Stimulated activated naive B cell treated with anti-CD40 and anti-IgM and Interleukin-4, amounts not matched to agents 10 μg/mL and 1 μg/mL and 100 μg/mL, for 72 hours (primary cell): ENCODE data around the gene KCNQ2.

Experiments used
- ATAC-seq, 2 donors: fragments of 150-1000 bp; cut with Tn5 transposase; replicated peaks; 2 replicates each; pipeline ENCODE4 v1.10.0; 2021; ENCODE audit warnings: moderate library complexity in 1 of 2
- DNase-seq: peaks from one replicate; pipeline ENCODE4 v3.0.0; 2021
- H3K27ac Mint-ChIP-seq: one replicate; pipeline ENCODE4 v1.8.0; 2022; ENCODE audit warnings: mild to moderate bottlenecking, mixed read lengths
- H3K27me3 Mint-ChIP-seq, 2 donors: one replicate each; pipeline ENCODE4 v1.8.0; 2022; ENCODE audit warnings: mixed read lengths in 2 of 2
- H3K36me3 Mint-ChIP-seq, 2 donors: one replicate each; pipeline ENCODE4 v1.8.0; 2022; ENCODE audit warnings: mixed read lengths in 2 of 2, mild to moderate bottlenecking in 1 of 2
- H3K4me1 Mint-ChIP-seq, 2 donors: one replicate each; pipeline ENCODE4 v1.8.0; 2022; ENCODE audit warnings: mixed read lengths in 2 of 2, mild to moderate bottlenecking in 1 of 2
- H3K4me3 Mint-ChIP-seq, 2 donors: one replicate each; pipeline ENCODE4 v1.8.0; 2022; ENCODE audit warnings: mild to moderate bottlenecking in 2 of 2, mixed read lengths in 2 of 2, moderate library complexity in 1 of 2
- H3K9me3 Mint-ChIP-seq, 2 donors: one replicate each; pipeline ENCODE4 v1.8.0; 2022; ENCODE audit warnings: mixed read lengths in 2 of 2, mild to moderate bottlenecking in 1 of 2

The KCNQ2 gene

GRCh38 chr20:63406617-63407245, 65.7 kb downstream of the KCNQ2 start:
- ATAC-seq = no peak
- DNase-seq = no peak
- no peaks in the 10 kb centered on the region for H3K9me3 Mint-ChIP-seq
- H3K4me3 Mint-ChIP-seq = no peak overlapping the region
- H3K36me3 Mint-ChIP-seq = no peaks in the 10 kb centered on the region
- no peaks in the 10 kb centered on the region for H3K4me1 Mint-ChIP-seq
- no peak overlapping the region for H3K27ac Mint-ChIP-seq
- H3K27me3 Mint-ChIP-seq = peaks cover 4 to 10% of the 10 kb centered on the region in 2 donors

- Mint-ChIP-seq H3K27ac (no peak overlapping the region), H3K27me3 (peaks cover 3 to 6% of the 10 kb centered on the region in 2 donors), H3K36me3 (no peaks in the 10 kb centered on the region), H3K4me3 (no peak overlapping the region), H3K4me1 (no peaks in the 10 kb centered on the region), H3K9me3 (no peaks in the 10 kb centered on the region)
- no peak for DNase-seq
- ATAC-seq = no peak
Measured at GRCh38 chr20:63406011-63406410, 66.4 kb downstream of the KCNQ2 start.

DNA sequence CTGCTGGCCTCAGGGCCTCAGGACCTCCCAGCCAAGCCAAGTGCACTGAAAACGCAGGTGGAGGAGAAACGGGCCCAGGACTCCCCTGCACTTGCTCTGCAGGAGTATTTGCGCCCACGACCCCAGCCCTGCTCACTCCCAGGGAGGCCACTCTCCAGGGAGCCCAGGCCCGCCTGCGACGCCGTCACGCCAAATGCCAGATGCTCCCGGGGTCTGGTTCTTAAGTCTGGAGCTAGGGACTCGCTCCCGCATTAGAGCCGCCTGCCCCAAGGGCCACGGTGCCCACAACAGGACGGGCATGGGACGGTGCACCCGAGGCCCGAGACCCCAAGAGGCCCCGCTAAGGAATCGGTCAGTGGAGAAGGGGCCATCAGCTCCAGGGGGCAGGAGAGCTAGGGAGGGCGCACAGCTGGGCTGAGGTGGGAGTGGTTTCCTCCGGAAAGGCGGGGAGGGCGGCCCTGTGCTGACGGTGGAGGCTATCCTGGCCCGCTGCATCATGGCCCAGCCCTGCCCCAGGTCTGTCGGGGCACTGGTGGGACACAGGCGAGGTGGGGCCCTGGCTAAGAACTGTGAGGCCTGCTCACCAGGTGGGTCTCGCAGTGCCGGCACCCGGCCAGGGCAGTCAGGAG, 67.2 kb downstream of the KCNQ2 start:
- Mint-ChIP-seq H3K9me3 (no peaks in the 10 kb centered on the region), H3K4me3 (no peak overlapping the region), H3K27ac (no peak overlapping the region), H3K36me3 (no peaks in the 10 kb centered on the region), H3K27me3 (peaks cover 0 to 6% of the 10 kb centered on the region in 2 donors), H3K4me1 (no peaks in the 10 kb centered on the region)
- ATAC-seq (no peak), DNase-seq (no peak)

DNA sequence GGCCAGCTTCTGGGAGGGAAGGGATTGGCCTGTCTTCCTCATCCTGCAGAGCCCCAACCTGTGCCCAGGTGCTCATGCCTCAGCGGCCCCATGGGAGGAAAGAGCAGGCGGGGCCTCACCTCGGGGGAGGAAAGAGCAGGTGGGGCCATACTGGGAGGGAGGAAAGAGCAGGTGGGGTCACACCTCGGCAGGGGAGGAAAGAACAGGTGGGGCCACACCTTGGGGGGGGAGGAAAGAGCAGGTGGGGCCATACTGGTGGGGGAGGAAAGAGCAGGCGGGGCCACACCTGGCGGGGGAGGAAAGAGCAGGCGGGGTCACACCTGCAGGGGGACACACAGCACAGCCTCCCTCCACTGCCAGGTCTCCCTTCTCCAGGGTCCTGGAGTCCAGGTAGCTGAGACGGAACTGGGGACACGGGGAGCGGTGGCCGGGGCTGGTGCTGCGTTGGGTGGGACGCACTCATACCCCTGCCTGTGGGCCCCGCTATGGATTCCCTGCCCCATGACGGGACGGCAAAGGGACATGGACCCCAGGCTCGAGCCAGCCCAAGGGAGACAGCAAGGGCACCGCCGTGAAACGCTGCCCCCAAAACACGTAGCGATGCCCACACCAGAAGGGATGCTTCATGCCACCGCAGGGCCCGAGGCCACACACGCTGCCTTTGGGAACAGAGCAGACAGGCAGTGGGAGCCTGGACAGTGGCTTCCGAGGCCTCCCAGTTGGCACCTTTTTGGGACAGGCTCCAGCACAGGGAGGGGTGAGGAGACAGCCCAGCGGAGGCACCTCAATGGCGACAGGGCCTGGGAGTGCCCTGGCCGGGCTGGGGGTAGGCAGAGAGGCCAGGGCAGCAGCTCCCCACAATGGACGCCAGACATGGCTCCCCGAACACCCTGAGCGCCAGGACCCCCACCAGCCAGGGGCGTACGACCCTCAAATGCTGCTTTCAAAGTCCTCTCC, 68.0 kb downstream of the KCNQ2 start:
- no peak overlapping the region for H3K4me3 Mint-ChIP-seq

DNA sequence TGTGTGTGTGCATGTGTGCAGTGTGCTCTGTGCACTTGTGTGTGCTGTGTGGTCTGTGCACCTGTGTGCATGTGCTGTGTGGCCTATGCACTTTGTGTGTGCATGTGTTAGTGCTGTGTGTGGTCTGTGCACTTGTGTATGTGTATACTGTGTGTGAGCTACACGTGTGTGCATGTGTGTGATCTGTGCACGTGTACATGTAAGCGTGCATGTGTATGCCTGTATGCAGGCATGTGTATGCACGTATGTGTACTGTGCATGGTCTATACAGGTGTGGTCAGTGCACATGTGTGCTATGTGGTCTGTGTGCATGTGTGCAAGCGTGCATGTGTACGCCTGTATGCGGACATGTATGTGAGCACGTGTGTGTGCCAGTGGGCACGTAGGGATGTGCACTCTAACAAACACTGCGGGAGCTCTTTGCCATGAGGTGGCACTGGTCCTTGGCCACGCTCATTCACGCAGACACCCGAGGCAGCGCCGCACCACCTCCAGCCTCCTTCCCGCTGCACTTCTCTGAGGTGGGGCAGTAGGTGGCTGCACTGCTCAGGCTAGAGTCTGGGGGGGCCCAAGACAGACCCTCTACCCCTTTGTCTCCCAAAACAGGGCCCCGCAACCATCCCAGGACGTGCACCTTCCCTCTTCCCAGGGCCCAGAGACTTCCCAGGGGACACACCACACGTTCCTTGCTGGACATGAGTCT, 68.9 kb downstream of the KCNQ2 start:
- H3K4me1 Mint-ChIP-seq = no peaks in the 10 kb centered on the region
- no peak for DNase-seq
- H3K27me3 Mint-ChIP-seq = peaks cover 0 to 10% of the 10 kb centered on the region in 2 donors
- no peak overlapping the region for H3K4me3 Mint-ChIP-seq
- no peak for ATAC-seq
- H3K36me3 Mint-ChIP-seq = no peaks in the 10 kb centered on the region
- H3K9me3 Mint-ChIP-seq = no peaks in the 10 kb centered on the region
- no peak overlapping the region for H3K27ac Mint-ChIP-seq

More for the DNA sequence above, 68.0 kb downstream of the KCNQ2 start:
- Mint-ChIP-seq H3K36me3 (no peaks in the 10 kb centered on the region), H3K9me3 (no peaks in the 10 kb centered on the region), H3K27ac (no peak overlapping the region), H3K27me3 (peaks cover 0 to 9% of the 10 kb centered on the region in 2 donors), H3K4me1 (no peaks in the 10 kb centered on the region)
- DNase-seq (no peak), ATAC-seq (no peak)

GRCh38 chr20:63402860-63403220, 69.6 kb downstream of the KCNQ2 start:
- Mint-ChIP-seq H3K9me3 (no peaks in the 10 kb centered on the region), H3K4me1 (no peaks in the 10 kb centered on the region), H3K27me3 (peaks cover 0 to 10% of the 10 kb centered on the region in 2 donors), H3K36me3 (no peaks in the 10 kb centered on the region), H3K27ac (no peak overlapping the region), H3K4me3 (no peak overlapping the region)
- DNase-seq (no peak), ATAC-seq (no peak)

GRCh38 chr20:63402181-63402859, 70.1 kb downstream of the KCNQ2 start:
- Mint-ChIP-seq H3K27ac (no peak overlapping the region), H3K9me3 (no peaks in the 10 kb centered on the region), H3K27me3 (peaks cover 0 to 10% of the 10 kb centered on the region in 2 donors), H3K36me3 (no peaks in the 10 kb centered on the region), H3K4me1 (no peaks in the 10 kb centered on the region), H3K4me3 (no peak overlapping the region)
- DNase-seq = no peak
- ATAC-seq = no peak

DNA sequence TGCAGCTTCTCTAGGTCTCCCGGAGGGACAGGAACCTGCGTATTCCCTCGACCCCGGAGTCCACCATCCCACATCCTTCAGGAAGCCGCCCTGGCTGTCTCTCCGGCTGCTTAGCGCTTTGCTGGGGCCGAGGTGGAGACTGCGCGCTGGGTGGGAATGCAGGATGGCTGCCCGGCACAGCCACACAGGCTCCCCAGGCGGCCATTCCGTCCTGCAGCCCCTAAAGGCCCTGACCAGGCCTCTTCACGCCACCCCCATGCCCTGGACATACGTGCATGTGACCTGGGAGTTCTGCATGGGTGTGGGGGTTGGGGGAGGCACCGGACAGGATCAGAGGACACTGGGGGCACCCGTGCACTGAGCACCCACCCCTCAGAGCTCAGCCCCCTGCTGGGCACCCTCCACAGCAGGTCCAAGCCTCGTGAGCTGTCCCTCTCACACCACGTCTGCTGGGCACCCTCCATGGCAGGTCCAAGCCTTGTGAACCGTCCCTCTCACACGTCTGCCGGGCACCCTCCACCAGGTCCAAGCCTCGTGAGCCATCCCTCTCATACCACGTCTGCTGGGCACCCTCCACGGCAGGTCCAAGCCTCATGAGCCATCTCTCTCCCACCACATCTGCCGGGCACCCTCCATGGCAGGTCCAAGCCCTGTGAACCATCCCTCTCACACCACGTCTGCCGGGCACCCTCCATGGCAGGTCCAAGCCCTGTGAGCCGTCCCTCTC, 70.9 kb downstream of the KCNQ2 start:
- DNase-seq (no peak), ATAC-seq (no peak)
- Mint-ChIP-seq H3K27ac (no peak overlapping the region), H3K27me3 (peaks cover 0 to 10% of the 10 kb centered on the region in 2 donors), H3K9me3 (no peaks in the 10 kb centered on the region), H3K4me3 (no peak overlapping the region), H3K36me3 (no peaks in the 10 kb centered on the region), H3K4me1 (no peaks in the 10 kb centered on the region)

DNA sequence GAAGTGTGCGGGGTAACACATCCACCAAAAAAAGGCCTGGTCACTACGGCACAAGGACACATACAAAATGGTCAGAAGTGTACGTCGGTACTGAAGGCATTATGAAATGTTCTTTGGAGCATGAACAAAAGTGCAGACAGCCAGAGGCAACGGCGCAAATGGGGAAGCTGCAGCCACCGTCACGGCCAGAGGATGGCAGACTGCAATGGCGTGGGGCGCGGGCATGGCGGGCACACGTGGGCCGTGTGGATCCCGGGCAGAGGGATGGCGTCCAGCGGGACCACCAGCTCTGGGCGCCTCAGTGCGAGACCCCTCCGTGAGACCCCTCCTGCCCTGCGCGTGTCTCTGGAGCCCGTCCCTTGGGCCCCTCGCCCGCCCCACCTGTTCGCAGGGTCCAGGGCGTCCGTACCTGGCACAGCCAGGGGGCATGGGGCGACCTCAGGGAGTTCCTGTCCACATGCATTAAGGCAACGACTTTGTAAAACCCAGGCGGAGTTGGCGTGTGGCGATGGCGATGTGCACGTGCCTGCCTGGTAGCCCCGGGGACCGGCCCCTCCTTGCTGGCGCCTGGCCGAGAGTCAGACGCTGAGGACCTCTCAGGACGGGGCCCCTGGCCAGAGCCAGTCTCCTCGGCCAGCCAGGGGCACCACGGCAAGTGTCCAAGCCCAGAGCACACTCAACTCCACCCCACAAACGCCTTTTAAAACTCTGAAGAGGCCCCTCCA, 71.8 kb downstream of the KCNQ2 start:
- no peak overlapping the region for H3K4me3 Mint-ChIP-seq
- H3K36me3 Mint-ChIP-seq = no peaks in the 10 kb centered on the region
- ATAC-seq (no peak), DNase-seq (no peak)
- no peaks in the 10 kb centered on the region for H3K9me3 Mint-ChIP-seq
- H3K4me1 Mint-ChIP-seq = no peaks in the 10 kb centered on the region
- peaks cover 1 to 12% of the 10 kb centered on the region in 2 donors for H3K27me3 Mint-ChIP-seq
- H3K27ac Mint-ChIP-seq = no peak overlapping the region

DNA sequence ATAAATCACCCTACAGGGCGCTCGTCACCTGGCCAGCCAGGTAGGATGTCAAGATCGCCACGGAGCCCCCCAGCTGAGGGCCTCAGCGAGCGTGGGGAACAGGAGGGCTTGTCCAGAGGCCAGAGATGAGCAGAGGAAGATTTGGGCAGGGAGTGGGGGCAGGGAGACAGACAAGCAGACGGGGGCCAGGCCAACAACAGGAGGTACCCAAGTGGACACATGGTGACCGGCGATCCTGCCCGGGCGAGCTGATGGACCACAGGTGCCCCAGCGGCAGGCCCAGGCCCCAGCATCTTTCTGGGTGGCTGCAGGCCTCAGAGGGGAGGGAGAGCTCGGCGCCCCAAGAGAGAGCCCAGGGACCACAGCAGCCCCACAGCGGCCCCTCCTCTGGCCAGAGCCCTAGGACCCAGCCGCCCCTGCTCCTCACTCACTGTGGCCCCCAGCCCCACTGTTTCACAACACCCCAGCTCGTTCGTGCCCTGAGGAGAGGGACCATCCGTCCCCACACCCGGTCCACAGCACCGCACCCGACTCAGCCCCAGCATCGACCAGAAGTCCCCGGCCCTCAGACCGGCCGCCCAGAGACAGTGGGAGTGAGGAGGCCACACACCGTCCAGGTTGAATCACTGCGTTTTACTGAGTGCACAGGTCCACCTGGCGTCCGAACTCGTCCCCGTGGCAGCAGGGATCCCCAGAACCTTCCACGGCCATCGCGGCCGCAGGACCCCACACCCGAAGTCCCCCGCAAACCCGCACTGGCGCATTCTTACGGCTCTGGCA, 72.7 kb downstream of the KCNQ2 start:
- H3K27ac Mint-ChIP-seq = no peak overlapping the region
- H3K9me3 Mint-ChIP-seq = no peaks in the 10 kb centered on the region
- peaks cover 10 to 20% of the 10 kb centered on the region in 2 donors for H3K27me3 Mint-ChIP-seq
- no peak for ATAC-seq
- H3K4me1 Mint-ChIP-seq = no peaks in the 10 kb centered on the region
- H3K4me3 Mint-ChIP-seq = no peak overlapping the region
- DNase-seq = no peak
- H3K36me3 Mint-ChIP-seq = no peaks in the 10 kb centered on the region

- no peaks in the 10 kb centered on the region for H3K9me3 Mint-ChIP-seq
- ATAC-seq = no peak
- no peak overlapping the region for H3K4me3 Mint-ChIP-seq
- no peaks in the 10 kb centered on the region for H3K4me1 Mint-ChIP-seq
- no peaks in the 10 kb centered on the region for H3K36me3 Mint-ChIP-seq
- no peak for DNase-seq
- peaks cover 16 to 29% of the 10 kb centered on the region in 2 donors for H3K27me3 Mint-ChIP-seq
- no peak overlapping the region for H3K27ac Mint-ChIP-seq
Measured at GRCh38 chr20:63398744-63399514, 73.5 kb downstream of the KCNQ2 start.
